Thyroid gland (tissue), 4 donors: ENCODE data around the gene ANKS1A. TPM values are rescaled to one million over a fixed set of nuclear protein-coding genes. Genes with fewer than 3 reads are reported as not detected.
"Not testable (repeated sequence)": the region's sequence is repeated elsewhere in the genome, so short reads cannot be mapped to it uniquely, and the experiment has no call there.

ENCODE experiments used
- DNase-seq, 2 donors: peaks; one replicate each; pipeline ENCODE4 v3.0.0-alpha.2; 2019
- H3K27ac ChIP-seq, 3 donors: fragments of 200-600 bp; sonication (generic); 1 replicate in 2 of 3; 2 replicates in 1 of 3; pipeline ENCODE4 v1.5.1; 2016 to 2019; ENCODE audit warnings: mild to moderate bottlenecking in 1 of 3, moderate library complexity in 1 of 3
- H3K27me3 ChIP-seq: fragments of 200-600 bp; sonication (generic); one replicate; pipeline ENCODE4 v1.5.1; 2019
- H3K36me3 ChIP-seq, 2 donors: fragments of 200-600 bp; sonication (generic); one replicate each; pipeline ENCODE4 v1.5.1; 2016 to 2019
- H3K4me1 ChIP-seq, 2 donors: fragments of 200-600 bp; sonication (generic); one replicate each; pipeline ENCODE4 v1.5.1; 2017 to 2019
- H3K4me3 ChIP-seq, 3 donors: fragments of 200-600 bp; sonication (generic); replicated peaks in 1 of 3; 1 replicate in 2 of 3; 2 replicates in 1 of 3; pipeline ENCODE4 v1.5.1; 2016; ENCODE audit warnings: mild to moderate bottlenecking in 1 of 3
- H3K9me3 ChIP-seq: fragments of 200-600 bp; sonication (generic); one replicate; pipeline ENCODE4 v1.5.1; 2017
- POLR2A ChIP-seq, 2 donors: fragments of 450-650 bp; IDR thresholded peaks; one replicate each; pipeline ENCODE4 v1.6.1; 2017; ENCODE audit warnings: antibody characterized with exemption in 2 of 2, mild to moderate bottlenecking in 2 of 2, moderate library complexity in 1 of 2
- WGBS, 2 donors: methylation state at CpG; one replicate each; pipeline ENCODE4 v1.1.5; 2017; 5-methylcytosine and 5-hydroxymethylcytosine counted together
- intact Hi-C: fragments of 100-400 bp; cut with DNase I; formaldehyde crosslinking; loops from one replicate; pipeline ENCODE4 v1.15.1; 2023
- total RNA-seq, 4 donors: library from RNA; depleted of rRNA; stranded (reverse); fragments of >200 nt; gene quantifications; one replicate each; pipeline ENCODE4 v1.2.3, GENCODE V29; 2016
- TF ChIP-seq, protein P1 (sequence below), 6 experiments: fragments of 200-600 bp in 3 of 6; fragments of 450-650 bp in 3 of 6; sonication (generic) in 3 of 6; IDR thresholded peaks; one replicate each; pipeline ENCODE4 v1.5.1; 2016 to 2019; ENCODE audit warnings: antibody characterized with exemption in 6 of 6, mild to moderate bottlenecking in 2 of 6, inconsistent platforms in 1 of 6, moderate library complexity in 1 of 6

The ANKS1A gene
- total RNA-seq, 4 donors from 2014 or later: 29.9 to 43.8 (median 34.4) TPM

DNA sequence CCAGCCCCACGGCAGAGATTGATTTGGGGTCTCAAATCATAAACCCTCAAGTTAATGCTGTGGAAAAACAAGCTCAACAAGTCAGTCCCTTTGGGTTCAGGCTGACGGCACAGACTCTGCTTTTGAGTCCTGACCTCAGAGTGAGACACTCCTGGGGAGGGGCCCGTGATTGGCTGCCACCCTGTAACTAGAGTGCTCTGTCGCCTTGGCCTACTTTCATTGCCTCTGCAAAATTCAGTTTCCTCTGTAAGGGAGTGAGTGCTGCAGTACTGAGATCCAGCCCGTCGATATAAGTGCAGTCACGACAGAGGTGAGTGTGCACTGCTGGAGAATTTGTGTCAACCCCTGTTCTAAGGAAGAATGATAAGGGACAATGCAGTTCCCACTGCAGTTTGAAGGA lies 105.6 kb downstream of the ANKS1A start:
- 91 to 93% methylated on average over 7 of the region's 7 CpGs for WGBS, 2 donors
- intact Hi-C loops: no loop called here

DNA sequence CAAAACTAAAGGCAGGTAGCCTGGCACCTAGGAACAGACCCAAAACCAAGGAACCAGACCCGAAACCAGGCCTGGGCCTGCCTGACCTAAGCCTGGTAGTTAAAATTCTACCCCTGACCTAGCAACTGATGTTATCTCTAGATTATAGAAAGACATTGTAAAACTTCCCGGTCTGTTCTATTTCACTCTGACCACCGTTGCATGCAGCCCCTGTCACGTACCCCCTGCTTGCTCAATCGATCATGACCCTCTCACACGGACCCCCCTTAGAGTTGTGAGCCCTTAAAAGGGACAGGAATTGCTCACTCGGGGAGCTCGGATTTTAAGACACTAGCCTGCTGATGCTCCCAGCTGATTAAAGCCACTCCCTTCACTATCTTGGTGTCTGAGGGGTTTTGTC lies 109.4 kb downstream of the ANKS1A start:
- DNase-seq, intact Hi-C loops, H3K4me1 ChIP-seq, H3K27me3 ChIP-seq, H3K27ac ChIP-seq, H3K36me3 ChIP-seq, H3K4me3 ChIP-seq, H3K9me3 ChIP-seq: not testable (repeated sequence)
- 91% methylated on average over 8 of the region's 8 CpGs for WGBS, 2 donors

More for the DNA sequence above, 105.6 kb downstream of the ANKS1A start:
- DNase-seq: no peak
- peaks cover 7 to 18% of the 10 kb centered on the region in 2 donors for H3K36me3 ChIP-seq
- H3K4me3 ChIP-seq: no peak overlapping the region
- peaks cover 10 to 13% of the 10 kb centered on the region in 2 donors for H3K4me1 ChIP-seq
- H3K27ac ChIP-seq: no peak overlapping the region
- no peaks in the 10 kb centered on the region for H3K9me3 ChIP-seq
- TF ChIP-seq, protein P1, sequence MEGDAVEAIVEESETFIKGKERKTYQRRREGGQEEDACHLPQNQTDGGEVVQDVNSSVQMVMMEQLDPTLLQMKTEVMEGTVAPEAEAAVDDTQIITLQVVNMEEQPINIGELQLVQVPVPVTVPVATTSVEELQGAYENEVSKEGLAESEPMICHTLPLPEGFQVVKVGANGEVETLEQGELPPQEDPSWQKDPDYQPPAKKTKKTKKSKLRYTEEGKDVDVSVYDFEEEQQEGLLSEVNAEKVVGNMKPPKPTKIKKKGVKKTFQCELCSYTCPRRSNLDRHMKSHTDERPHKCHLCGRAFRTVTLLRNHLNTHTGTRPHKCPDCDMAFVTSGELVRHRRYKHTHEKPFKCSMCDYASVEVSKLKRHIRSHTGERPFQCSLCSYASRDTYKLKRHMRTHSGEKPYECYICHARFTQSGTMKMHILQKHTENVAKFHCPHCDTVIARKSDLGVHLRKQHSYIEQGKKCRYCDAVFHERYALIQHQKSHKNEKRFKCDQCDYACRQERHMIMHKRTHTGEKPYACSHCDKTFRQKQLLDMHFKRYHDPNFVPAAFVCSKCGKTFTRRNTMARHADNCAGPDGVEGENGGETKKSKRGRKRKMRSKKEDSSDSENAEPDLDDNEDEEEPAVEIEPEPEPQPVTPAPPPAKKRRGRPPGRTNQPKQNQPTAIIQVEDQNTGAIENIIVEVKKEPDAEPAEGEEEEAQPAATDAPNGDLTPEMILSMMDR (IDR thresholded peaks at IDR 0.05): no peak
- no peak for TF ChIP-seq POLR2A (IDR thresholded peaks at IDR 0.05)
- no peaks in the 10 kb centered on the region for H3K27me3 ChIP-seq

DNA sequence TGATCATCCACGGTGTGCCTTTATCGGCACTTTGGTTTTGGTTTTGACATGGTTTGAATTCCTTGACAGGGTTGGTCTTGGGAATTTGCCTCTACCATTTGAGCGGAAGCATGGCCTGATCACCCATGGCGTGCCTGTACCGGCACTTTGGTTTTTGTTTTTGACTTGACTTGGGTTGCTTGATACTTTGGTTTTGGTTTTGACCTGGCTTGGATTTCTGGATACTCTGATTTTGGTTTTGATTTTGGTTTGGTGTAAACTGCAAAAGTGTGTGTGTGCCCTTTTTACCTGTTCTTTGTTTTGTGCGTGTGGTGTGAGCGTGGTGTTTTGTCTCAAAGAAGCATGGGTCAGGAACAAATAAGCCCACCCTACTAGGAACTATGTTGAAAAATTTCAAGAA lies 110.1 kb downstream of the ANKS1A start:
- intact Hi-C loops, H3K9me3 ChIP-seq, H3K27ac ChIP-seq, DNase-seq, H3K36me3 ChIP-seq, H3K4me1 ChIP-seq, H3K4me3 ChIP-seq, H3K27me3 ChIP-seq: not testable (repeated sequence)
- 95 to 98% methylated on average over 7 of the region's 7 CpGs for WGBS, 2 donors

DNA sequence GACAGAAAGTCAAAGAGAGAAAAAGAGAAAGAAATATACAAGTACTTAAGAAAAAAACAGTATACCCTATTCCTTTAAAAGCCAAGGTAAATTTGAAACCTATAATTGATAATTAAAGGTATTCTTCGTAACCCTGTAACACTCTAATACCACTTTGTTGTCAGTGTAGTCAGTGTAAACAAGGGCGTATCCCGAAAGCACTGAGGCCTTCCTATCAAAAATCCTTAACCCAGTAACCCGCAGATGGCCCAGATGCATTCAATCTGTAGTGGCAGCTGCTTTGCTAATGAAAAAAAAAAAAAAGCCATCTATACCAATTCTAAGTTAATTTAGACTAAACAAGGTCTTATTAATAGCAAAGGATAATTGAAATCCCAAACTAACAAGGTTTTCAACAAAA lies 110.9 kb downstream of the ANKS1A start:
- H3K27ac ChIP-seq, DNase-seq, H3K4me1 ChIP-seq, H3K36me3 ChIP-seq, H3K9me3 ChIP-seq, H3K27me3 ChIP-seq, intact Hi-C loops, H3K4me3 ChIP-seq: not testable (repeated sequence)
- WGBS, 2 donors: 96 to 97% methylated on average over 4 of the region's 4 CpGs

DNA sequence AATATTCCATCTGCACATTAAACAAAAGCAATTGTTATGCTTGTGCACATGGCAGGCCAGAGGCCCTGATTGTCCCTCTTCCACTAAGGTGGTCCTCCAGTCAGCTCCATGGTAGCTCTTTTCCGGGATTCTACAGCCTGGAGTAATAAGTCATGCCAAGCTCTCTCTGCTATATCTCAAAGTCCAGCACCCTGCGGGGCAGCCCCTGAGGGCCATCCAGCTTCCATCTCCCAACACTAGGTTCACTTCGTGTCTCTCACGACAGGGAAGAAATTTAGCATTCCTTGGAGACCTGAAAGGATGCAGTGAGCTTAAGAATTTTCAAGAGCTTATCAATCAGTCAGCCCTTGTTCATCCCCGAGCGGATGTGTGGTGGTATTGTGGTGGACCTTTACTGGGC lies 112.3 kb downstream of the ANKS1A start:
- H3K36me3 ChIP-seq, H3K27me3 ChIP-seq, H3K9me3 ChIP-seq, H3K4me1 ChIP-seq, H3K4me3 ChIP-seq, H3K27ac ChIP-seq, intact Hi-C loops, DNase-seq: not testable (repeated sequence)
- 93 to 99% methylated on average over 6 of the region's 6 CpGs for WGBS, 2 donors

DNA sequence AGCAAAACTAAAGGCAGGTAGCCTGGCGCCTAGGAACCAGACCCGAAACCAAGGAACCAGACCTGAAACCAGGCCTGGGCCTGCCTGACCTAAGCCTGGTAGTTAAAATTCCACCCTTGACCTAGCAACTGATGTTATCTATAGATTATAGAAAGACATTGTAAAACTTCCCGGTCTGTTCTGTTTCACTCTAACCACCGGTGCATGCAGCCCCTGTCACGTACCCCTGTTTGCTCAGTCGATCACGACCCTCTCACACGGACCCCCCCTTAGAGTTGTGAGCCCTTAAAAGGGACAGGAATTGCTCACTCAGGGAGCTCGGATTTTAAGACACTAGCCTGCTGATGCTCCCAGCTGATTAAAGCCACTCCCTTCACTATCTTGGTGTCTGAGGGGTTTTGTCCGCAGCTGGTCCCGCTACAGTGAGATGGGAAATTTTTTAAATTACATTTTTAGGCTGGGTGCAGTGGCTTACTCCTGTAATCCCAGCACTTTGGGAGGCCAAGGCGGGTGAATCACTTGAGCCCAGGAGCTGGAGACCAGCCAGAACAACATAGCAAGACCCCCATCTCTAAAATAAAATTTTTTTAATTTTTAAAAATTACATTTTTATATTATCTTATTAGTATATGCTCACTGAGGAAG lies 115.0 kb downstream of the ANKS1A start:
- H3K4me3 ChIP-seq, H3K27me3 ChIP-seq, H3K9me3 ChIP-seq, H3K27ac ChIP-seq, DNase-seq, intact Hi-C loops, H3K36me3 ChIP-seq: not testable (repeated sequence)
- 77 to 81% methylated on average over 12 of the region's 12 CpGs for WGBS, 2 donors
- peaks cover 0 to 16% of the 10 kb centered on the region in 2 donors for H3K4me1 ChIP-seq

DNA sequence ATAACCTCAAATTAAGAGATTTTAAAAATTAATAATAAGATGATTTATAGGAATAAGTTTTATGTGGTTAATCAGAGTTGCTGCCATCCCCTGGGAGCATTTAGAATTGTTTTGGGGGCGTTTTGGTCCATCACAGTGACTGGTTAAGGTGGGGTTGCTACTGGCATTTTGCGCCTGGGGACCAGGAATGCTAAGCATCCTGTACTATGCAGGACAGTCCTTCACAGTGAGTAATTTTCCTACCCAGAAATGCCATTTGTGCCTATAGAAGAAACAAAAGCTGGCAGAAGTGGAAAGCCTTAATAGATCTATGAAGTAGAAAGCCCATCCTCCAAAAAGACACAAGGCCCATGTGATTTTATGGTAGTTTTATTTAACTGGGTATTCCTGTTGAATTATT lies 118.0 kb downstream of the ANKS1A start:
- H3K9me3 ChIP-seq: no peaks in the 10 kb centered on the region
- no peaks in the 10 kb centered on the region for H3K36me3 ChIP-seq
- H3K4me3 ChIP-seq: no peak overlapping the region
- no peak for DNase-seq
- H3K27ac ChIP-seq: peak overlapping the region in 2 of 3 donors; percentile 24 to 27
- TF ChIP-seq POLR2A (IDR thresholded peaks at IDR 0.05): no peak
- TF ChIP-seq, protein P1 (IDR thresholded peaks at IDR 0.05): no peak
- no peaks in the 10 kb centered on the region for H3K27me3 ChIP-seq
- intact Hi-C loops: no loop called here
- H3K4me1 ChIP-seq: peaks cover 17 to 38% of the 10 kb centered on the region in 2 donors
- WGBS, 2 donors: 74 to 80% methylated on average over 2 of the region's 2 CpGs

DNA sequence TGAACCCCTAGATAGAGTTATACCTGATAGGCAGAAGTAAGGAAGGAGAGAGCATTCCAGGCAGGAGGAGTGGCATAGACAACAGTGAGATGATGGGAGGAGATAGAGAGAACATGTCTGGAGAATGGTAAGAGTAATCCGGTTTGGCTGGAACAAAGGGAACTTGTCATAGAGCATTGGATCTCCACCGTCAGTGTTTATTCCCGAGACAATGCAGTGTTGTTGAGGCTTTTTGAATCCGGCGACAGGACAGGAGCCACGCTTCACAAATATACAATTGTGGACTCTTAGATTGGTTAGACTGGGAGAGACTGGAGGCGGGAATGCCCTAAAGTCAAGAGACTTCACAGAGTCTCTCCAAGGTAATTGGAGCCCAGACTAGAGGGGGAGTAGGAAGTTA lies 119.8 kb downstream of the ANKS1A start:
- Histone ChIP-seq H3K27me3 (no peaks in the 10 kb centered on the region), H3K36me3 (no peaks in the 10 kb centered on the region), H3K27ac (no peak overlapping the region), H3K4me3 (no peak overlapping the region), H3K9me3 (no peaks in the 10 kb centered on the region), H3K4me1 (peaks cover 24 to 48% of the 10 kb centered on the region in 2 donors)
- TF ChIP-seq POLR2A (IDR thresholded peaks at IDR 0.05): no peak
- TF ChIP-seq, protein P1 (IDR thresholded peaks at IDR 0.05): no peak
- intact Hi-C loops: no loop called here
- DNase-seq: no peak
- WGBS, 2 donors: 93 to 94% methylated on average over 7 of the region's 7 CpGs
